ENCODE results near the gene GPR158. TPM values are rescaled to one million over a fixed set of nuclear protein-coding genes. Genes with fewer than 3 reads are reported as not detected.

Gene GPR158
- total RNA-seq, 4 donors from 2014 or later, result 0.07 to 0.27 TPM; not detected in 2

GRCh38 chr10:25642721-25643120 is 467.9 kb downstream of the GPR158 start:
- ATAC-seq, result no peak
- TF ChIP-seq CTCF (IDR thresholded peaks at IDR 0.05) (no peak), POLR2A (IDR thresholded peaks at IDR 0.05) (no peak), POLR2AphosphoS5 (IDR thresholded peaks at IDR 0.05) (no peak), EP300 (IDR thresholded peaks at IDR 0.05) (no peak)
- Histone ChIP-seq H3K36me3 (no peaks in the 10 kb centered on the region), H3K4me1 (no peaks in the 10 kb centered on the region), H3K27me3 (no peaks in the 10 kb centered on the region), H3K27ac (no peak overlapping the region), H3K4me3 (no peak overlapping the region), H3K9me3 (no peaks in the 10 kb centered on the region)
- 37 to 48% methylated on average over 2 to 3 of the region's 3 CpGs for WGBS, 2 donors (ENCODE audit: low coverage in 1 of 2)

GRCh38 chr10:25646371-25646770 is 471.6 kb downstream of the GPR158 start:
- 58 to 61% methylated on average over 2 of the region's 2 CpGs for WGBS, 2 donors (ENCODE audit: low coverage in 1 of 2)
- Histone ChIP-seq H3K4me1 (no peaks in the 10 kb centered on the region), H3K27ac (no peak overlapping the region), H3K4me3 (no peak overlapping the region), H3K36me3 (no peaks in the 10 kb centered on the region), H3K9me3 (no peaks in the 10 kb centered on the region), H3K27me3 (no peaks in the 10 kb centered on the region)
- TF ChIP-seq EP300 (IDR thresholded peaks at IDR 0.05) (no peak), CTCF (IDR thresholded peaks at IDR 0.05) (no peak), POLR2AphosphoS5 (IDR thresholded peaks at IDR 0.05) (no peak), POLR2A (IDR thresholded peaks at IDR 0.05) (no peak)
- no peak for ATAC-seq

GRCh38 chr10:25651534-25651933 is 476.7 kb downstream of the GPR158 start:
- Histone ChIP-seq H3K27me3 (no peaks in the 10 kb centered on the region), H3K9me3 (no peaks in the 10 kb centered on the region), H3K36me3 (no peaks in the 10 kb centered on the region), H3K27ac (no peak overlapping the region), H3K4me3 (no peak overlapping the region), H3K4me1 (no peaks in the 10 kb centered on the region)
- WGBS, 2 donors (ENCODE audit: low coverage in 1 of 2), result 56 to 62% methylated on average over 2 of the region's 2 CpGs
- ATAC-seq, result no peak
- TF ChIP-seq CTCF (IDR thresholded peaks at IDR 0.05) (no peak), POLR2A (IDR thresholded peaks at IDR 0.05) (no peak), EP300 (IDR thresholded peaks at IDR 0.05) (no peak), POLR2AphosphoS5 (IDR thresholded peaks at IDR 0.05) (no peak)

Small RNA genes lying within 50 kb of the gene (small RNA-seq; reads per million reads assigned to genes)
- 0 reads per million in 4 donors for gene RN7SKP220

Other genes with a start within 250 kb of the GPR158 start
- gene PRTFDC1, start 222.4 kb upstream of the GPR158 start, total RNA-seq, result 10 to 100 TPM in 1 of 4 donors, 1 to 10 TPM in 3; 3.2 to 14.6 (median 7.9) TPM
- 1 to 10 TPM in 1 of 4 donors, not detected in 3; 1.1 TPM for gene ENKUR, start 158.8 kb upstream of the GPR158 start, total RNA-seq
- 1 to 10 TPM in 2 of 4 donors, under 1 TPM in 2; 0.73 to 2.2 (median 1.3) TPM for gene THNSL1, start 158.4 kb upstream of the GPR158 start, total RNA-seq